ENCODE data around the gene TTC7B.

TTC7B gene

DNA sequence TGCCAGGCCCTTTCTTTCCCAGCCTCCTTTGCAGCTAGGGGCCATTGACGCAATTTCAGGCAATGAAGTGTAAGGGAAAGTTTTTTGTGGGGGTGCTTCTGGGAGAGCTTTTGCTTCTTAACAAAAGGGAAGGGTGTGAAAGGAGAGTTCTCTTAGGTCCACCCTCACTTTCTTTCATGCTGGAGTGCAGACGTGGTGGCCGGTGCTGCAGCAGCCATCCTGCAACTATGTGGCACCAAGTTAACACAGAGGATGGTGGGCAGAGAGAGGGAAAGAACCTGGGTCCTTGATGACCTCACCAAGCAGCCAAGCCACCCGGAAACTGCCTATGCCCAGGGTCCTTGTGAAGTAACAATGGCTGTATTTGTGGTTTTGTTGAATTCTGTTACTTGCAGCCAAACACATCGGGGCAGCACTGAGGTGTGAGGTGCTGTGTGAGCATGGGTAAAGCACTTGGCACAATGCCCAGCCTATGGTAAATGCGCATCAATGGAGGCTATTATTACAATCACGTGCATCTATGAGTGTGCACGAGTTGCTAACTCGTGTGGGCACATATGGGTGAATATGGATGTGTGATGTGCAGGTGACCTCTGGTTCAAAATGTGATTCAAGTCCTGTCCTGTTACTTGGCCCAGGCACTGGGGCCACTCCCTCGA, 296.8 kb downstream of the TTC7B start:
- no peak for DNase-seq

DNA sequence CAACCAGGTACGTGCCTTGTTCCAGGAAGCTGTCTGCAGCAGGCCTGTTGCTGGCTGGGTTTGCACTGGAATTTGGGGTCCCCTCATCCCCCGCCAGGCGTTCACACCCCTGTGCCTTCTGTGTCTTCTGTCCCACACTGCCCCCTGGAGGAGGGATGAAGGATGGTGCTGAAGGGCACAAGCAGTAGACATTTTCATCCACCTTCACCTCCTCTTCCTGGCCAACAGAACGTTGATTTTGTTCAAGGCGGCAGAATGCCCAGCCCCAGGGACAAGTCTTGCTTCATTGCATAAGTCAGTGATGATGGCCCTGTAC, 297.3 kb downstream of the TTC7B start:
- DNase-seq: no peak

DNA sequence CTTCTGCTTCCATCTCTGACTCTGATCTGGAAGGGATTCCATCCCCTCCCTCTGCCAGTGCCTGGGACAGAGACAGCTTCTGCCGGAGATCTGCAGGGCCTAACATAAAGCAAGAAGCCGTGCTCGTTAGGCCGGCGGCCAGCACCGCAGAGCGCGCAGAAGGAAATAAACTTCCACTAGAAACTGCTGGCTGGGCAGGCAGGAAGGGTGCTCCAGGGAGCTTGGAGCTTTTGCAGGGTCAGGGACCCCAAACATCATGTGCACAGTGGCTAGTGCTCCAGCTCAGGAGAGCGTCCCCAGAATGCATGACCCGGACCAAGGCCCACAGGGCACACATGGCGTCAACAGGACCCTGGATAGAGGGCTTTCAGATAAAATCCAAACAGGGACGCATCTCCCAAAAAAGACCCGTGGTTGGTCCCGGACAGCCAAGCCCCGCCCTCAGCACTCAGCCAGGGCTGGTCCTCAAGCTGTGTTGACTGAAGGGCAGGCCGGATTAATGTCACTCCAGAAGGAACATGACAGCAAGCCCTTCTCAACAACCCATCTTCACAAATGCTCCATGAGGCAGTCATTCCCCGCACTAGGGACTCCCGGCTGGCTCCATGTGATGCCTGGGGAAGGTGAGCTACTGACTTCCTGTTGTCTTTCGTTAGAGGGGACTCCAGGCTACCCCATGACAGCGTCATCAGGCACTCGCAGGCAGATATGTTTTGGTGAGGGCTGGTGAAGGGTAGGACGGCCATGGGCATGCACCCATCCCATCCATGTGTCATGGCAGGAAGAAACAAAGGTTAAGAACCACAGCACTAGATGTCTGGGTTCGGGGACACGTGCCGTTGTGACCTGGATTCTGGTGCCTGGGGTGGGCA, 297.9 kb downstream of the TTC7B start:
- DNase-seq: peak in 1 of 2 experiments; percentile 42

DNA sequence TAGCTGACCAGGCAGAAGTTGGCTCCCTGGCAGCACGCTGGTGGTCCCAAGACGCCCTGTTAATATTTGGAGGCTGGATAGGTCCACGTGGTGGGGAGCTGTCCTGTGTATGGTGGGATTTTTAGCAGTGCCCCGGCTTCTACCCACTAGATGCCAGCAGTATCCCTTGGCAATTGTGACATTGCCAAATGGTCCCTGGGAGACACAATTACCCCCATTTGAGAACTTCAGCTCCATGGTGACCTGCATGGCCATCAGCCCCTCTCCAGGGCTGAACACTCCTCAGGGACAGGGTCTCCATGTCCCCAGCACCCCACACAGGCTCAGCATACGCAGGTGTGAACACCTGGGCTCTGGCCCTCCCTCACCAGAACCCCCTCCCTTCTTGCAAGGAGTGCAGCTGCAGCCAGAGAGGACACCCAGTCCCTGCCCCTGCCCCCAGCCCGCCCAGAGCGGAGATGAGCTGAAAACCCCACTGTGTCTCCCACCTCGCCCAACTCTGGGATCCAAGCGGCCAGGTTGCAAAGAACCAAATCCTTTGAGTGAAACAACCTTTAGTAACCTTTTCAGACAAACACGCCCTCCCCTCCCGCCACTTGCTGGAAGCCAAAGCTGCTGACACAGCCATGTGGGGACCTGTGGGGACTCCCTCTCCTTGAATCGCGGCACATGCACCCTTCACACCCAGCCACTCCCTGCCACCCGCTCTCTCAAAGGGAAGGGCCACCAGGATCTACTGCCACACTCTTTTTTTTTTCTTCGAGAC, 299.0 kb downstream of the TTC7B start:
- DNase-seq: peak in 1 of 2 experiments; percentile 48

DNA sequence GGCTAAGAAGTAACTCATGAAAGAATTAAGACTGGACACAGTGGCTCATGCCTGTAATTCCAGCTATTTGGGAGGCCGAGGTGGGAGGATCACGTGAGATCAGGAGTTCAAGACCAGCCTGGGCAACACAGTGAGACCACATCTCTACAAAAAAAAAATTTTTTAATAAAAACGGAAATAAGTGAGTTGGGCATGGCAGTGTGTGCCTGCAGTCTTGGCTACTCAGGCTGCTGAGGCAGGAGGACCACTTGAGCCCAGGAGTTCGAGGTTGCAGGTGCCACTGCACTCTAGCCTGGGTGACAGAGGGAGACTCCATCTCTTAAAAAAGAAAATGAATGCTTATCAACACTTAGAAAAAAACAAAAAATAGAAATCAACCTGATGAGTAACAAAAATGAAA, 301.7 kb downstream of the TTC7B start:
- no peak for DNase-seq

DNA sequence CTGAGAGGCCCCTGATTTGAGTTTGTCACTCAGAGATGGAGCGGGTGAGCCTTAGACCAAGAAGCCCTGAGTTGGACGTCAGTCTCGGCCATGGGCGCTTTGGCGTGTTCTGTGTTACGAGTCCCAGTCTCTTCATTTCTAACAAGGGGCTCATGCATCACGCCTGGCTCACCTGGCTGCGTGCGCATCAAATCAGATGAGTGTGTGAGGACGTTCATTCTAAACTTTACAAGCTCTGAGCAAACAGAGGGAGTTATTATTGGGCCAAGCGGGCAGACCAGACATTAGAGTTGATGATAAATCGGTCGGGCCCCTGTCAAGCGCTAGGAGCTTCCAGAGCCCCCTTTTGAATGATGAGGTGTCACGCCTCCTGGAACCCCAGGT, 302.2 kb downstream of the TTC7B start:
- peak in 1 of 2 experiments; percentile 34 for DNase-seq

DNA sequence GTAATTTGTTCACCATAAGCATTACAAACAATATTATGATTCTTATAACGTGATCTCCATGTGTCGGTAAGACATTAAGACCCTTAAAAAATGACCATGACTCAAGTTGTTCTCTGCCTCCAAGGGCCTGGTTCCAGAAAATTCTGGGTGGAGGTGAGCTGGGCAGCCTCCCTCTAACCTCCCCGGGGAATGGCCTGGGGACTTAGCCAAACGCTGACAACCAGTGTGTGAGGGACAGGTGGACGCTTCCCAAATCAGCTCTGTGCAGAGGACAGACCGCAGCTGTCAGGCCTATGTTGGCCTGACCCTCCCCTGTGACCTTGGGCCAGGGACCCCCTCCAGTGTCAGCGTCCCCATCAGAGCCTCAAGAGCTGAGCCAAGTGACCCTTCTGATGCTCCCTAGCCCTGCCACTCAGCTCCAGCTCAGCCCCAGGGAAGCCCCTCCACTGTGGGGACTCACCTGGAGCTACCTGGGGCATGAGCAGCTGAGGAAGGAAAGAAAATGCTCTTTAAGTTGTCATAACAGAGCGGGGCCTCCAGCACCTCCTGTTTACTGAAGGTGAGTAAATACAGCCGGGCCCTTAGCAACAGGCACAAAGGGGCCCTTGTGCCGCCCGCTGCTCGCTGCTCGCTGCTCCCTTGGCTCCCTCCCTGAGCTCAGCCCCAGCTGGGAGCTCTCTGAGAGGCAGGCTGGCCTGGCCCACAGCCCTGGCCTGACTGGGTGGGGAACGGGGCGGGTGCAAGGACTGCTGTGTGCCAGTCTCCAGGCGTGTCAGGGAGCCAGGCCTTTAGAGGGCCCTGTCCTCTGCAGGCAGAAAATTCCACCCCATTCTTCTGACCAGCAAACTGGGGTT, 302.8 kb downstream of the TTC7B start:
- peak; percentile 83 to 91 for DNase-seq

DNA sequence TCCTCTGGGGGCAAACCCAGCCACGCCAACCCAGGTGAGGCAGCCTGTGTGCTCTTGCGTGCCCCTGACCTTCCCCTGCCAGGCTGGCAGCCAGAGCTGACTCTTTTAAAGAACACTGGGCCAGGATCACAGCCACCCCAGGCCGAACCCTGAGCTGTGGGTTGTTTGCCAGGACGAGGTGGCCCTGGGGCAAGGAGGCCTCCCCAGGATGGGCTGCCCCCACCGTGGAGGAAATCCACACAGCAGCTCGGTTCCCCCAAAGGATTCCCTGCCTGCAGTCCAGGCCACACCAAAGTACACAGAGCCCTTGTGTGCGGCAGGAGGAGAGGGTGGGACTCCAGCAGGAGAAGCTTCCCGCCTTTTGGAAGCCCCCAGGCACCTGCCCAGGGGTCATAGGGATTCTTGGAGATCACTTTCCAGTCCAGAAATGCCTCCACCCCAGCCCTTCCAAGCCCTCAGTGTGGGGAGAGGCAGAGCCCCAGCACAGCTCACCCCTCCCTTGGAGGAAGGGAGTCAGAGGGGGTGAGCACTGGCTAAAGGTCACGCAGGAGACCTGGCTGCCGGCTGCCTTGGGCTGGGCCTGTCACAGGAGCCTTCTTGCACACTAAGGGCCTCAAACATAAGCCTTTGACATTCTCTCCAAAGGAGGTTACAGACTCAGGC, 303.8 kb downstream of the TTC7B start:
- no peak for DNase-seq

DNA sequence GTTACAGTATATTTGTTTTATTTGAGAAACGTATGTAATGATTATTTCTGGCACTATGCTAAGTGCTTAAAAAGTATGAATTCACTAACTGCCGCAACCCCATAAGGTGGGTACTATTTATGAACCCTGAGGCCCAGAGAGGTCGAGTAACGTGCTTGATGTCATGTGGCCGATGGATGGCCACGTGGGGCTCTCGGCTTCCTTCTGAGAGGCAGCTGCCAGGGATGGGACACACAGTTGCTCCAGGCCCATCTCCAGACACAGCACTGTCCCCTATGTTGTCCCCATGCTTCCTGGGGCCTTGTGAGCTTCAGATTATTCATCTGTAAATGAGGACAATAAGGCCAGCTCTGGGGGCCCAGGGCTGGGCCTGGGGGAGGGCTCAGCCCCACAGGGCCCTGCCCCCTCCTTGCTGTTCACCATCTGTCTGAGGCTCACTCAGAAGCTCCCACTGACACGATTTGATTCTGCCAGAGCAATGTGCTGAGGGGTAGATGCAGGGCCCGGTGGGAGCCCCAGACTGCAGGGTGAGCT, 304.4 kb downstream of the TTC7B start:
- DNase-seq: no peak

DNA sequence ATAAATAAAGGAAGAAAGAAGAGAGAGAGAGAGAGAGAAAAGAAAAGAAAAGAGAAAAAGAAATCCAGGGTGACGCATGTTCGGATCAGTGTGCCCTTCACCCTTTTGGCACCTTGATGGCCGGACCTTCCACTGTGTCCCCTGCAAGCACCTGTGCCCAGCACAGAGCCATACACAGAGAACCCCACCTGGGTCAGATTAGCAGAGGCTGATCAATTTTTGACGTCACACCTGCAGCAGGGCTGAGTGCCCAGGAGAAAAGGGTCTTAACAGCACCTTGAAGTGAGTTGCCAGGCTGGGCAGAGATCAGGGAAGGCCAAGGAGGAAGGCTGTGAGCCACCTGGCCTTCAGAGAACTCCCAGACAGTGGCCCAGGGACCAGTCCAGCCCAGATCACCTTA, 305.0 kb downstream of the TTC7B start:
- DNase-seq: no peak

DNA sequence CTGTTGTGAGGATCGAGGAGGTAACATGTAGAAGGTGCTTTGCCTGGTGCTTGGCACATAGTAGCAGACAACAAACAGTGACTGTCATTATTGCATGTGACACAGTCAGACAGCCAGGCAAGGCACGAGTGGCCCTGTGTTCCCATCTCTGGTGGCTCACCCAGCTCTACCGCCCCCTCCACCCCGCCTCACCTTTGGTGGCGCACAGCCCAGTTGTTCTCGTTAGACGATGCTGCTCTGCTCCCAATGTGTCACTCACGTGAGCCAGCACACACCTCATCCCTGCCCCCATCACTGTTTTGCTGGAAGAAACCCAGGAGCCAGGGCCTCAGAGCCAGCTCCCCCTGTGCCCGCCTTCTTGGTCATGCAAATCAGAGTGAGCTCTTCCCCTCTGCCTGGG, 306.1 kb downstream of the TTC7B start:
- no peak for DNase-seq

DNA sequence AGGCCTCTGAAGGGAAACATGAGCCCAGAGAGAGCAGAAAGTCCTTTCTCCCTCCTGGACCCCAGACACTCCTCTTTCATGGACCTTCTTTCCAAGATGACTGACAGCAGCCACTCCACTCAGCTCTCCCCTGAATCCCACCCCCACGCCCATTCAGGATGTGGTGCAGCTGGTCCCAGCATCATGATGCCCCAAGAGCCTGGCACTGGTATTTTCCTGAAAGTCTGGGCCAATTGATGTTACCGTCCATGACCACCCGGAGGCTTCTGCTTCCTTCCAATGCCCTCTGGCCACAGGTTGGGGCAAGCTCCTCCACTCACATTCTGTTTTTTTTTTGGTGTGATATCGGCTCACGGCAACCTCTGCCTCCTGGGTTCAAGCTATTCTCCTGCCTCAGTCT, 306.8 kb downstream of the TTC7B start:
- no peak for DNase-seq

DNA sequence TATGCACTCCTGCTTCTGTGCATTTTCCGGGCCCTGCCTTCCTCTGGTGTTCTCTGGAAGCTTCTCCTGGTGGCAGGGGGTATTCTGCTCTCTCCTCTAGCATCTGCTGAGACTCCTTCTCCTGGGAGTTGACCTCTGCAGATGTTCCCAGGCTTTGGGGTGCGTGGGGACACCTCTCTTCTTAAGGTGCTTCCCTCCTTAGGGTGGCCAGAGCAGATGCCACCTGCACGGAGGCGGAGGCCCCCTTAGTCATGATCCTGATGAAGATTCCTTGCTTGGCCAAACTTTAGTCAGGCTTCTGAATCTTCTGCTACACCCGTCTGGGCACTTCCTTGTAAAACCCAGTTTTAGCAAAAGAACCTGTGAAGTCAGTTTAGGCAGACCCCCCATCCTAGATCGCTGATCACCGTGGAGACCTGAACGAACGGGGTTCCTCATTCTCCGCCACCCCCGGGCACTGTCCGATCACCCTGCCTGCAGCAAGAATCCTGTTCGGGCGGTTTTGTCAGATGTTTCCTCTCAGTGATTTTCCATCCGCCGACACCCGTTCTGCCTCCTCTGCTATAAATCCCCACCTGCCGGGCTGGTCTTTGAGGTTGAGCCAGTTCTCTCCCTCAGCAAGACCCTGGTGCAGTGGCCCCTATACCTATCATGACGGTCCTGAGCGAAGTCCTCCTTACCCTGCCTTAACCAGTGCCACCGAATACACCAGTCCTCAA, 307.5 kb downstream of the TTC7B start:
- no peak for DNase-seq

DNA sequence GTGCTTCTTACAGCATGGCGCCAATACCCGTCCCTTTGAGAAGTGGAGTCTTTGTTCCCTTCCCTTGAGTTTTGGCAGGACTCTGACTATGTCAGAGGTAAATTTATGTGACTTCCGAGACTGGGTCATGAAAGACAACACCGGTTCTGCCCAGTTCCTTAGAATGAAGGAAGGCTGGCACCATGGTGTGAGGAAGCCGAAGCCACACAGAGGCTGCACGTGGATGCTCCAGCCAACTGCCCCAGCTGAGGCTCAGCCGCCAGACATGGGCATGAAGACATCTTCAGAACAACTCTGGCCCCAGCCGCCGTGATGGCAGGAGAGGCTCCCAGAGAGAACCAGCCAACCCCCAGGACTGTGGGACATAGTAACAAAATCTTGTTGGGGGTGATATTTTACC, 308.2 kb downstream of the TTC7B start:
- DNase-seq: no peak

DNA sequence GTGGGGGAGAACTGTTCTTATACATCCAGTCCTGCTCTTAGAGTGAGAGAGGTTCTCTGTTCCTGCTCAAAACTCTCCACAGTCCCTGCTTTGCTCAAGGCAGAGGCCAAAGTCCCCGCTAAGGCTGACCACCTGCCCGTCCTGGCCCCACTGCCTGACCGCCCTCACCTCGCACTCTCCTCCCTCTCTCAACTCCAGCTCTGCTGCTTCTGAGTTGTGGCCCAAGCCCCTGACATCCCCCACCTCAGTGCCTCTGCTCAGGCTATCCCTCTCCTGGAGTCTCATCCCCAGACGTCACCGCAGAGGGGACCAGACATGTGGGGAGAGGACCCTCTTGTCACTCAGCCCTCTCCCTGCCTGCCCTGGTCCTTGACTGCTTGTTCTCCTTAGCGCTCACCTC, 308.8 kb downstream of the TTC7B start:
- DNase-seq: no peak

DNA sequence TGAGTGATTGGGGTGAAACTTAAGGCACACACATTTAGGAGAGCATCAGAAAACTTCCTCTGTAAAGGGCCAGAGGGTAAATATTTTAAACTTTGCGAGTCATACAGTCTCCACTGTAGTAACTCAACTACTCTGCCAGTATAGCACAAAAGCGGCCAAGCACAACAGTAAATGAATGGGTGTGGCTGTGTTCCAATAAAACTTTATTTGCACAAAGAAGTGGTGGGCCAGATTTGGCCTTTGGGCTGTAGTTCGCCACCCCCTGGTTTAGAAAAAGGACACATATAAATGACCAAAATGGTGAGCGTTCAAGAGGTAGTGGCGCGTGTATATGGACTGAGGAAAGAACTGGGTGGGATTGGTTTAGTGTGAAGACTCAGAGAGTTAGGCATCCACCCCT, 309.5 kb downstream of the TTC7B start:
- DNase-seq: no peak

DNA sequence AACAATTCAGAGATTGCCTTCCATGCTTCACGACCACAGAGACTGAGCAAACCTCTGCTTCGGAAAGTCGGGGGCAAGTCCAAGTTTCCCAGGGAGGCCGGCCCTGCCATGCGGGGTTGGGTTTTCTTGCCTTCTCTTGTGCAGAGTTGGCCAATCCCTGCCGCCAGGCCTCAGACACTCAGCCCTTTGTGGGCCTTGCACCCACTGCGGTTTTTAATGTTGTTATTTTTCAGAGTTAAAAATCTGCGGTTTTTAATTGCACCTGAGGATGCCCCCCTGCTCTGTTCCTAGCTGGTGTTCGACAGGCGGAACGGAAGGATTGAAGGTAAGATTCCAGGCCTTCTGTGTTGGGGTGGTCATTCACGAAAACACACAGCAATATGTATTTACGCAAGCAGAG, 310.7 kb downstream of the TTC7B start:
- DNase-seq: peak; percentile 36 to 75

DNA sequence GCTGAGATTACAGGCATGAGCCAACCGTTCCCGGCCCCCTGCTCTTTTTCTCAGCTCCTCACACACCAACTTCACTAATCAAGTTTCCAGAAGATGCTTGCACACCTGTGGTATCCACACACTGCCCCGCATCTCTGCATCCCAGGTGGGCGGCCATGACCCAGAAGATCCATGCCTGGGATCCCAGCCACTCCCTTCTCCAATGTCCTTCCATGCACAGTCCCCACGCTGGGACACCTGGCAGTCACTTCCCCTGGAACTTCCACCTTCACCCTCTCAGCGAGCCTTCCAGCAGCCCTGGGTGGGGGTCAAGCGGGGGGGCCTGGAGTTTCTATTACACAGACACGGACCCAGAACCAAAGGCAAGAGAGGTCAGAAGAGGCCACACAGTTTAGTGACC, 311.6 kb downstream of the TTC7B start:
- no peak for DNase-seq

DNA sequence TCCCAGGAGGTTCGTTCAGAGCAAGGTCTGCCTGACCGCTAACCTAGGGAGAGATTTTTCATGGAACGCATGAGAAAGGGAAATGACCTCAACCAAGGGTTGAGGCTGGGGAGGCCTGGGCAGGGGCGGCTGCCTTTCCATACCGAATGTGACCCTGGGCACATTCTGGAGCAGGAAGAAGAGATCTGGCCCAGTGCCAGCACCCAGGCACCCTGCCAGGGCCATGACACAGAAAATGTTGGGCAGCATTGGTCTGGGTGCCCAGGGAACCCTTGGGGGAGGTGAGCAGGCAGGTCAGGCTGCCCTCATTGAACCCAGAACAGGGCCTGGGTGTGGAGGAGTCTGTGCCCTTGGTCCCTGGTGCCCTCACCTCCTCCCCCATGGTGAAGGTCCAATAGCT, 312.6 kb downstream of the TTC7B start:
- DNase-seq: no peak

DNA sequence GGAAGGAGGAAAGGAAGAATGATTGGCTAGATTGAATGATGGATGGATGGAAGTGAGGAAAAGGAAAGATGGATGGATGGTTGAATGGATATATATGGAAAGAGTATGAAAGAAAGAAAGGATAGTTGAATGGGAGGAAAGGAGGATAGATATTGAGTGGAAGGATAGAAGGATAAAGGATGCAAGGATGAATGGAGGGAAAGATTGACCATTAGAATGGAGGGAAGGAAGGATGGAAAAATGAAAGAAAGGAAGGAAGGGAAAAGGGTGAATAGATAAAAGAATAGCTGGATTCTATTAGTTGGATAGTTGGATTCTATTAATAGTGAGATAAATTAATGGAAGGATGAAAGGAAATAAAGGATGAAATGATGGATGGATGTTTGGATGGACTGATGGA, 313.5 kb downstream of the TTC7B start:
- no peak for DNase-seq

DNA sequence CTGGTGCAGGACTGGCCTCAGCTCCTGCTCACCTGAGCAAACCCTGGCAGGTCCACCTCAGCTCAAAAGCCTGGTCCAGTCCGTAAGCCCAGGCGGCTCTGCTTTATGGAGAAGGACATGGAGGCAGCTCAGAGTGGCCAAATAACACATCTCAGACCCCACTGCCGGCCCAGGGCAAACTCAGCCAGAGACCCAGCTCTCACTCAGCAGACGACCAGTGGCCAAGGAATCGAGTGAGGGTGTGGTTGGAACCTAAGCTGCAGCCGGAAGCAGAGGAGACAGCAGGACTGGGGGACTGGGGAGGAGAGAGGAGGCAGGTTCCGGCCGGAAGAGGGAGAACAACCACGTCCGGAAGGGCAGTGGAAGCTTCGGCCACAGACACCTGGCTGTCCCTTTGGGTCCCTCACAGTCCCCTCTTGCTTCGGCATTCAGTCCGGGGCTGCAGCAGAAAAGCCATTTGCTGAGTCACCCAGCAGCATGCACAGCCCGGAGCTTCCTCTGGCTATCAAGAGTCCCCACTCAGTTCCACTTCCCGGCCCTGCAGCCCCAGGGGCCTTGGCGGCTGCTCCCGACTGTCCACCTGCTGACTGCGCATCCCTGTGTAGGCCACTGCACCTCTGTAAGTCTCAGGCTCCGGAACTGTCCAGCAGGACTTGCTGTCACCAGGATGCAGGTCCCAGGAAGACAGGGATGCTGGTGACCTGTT, 315.4 kb downstream of the TTC7B start:
- DNase-seq: no peak

Measured in NCI-H187 (cell line).